ENCODE data around the gene VMP1.

DNA sequence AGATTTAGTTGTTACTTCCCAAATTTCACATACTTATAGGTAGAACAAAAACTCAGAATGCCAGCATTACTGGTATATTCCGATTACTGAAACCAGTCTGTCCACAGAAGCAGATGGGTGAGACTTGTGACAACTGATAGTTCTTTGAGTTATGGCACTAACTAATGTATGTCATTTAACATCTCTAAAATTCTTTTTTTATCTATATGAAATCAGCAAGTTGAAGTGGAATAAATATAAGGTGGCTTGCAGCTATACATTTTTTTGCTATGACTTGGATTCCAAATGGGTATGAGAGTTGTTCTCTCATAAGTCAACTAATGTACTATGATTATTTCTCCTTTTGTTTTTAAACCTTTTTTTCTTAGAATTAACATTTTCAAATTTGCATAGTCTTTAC, 69.1 kb downstream of the VMP1 start:
- TF ChIP-seq, protein P1, sequence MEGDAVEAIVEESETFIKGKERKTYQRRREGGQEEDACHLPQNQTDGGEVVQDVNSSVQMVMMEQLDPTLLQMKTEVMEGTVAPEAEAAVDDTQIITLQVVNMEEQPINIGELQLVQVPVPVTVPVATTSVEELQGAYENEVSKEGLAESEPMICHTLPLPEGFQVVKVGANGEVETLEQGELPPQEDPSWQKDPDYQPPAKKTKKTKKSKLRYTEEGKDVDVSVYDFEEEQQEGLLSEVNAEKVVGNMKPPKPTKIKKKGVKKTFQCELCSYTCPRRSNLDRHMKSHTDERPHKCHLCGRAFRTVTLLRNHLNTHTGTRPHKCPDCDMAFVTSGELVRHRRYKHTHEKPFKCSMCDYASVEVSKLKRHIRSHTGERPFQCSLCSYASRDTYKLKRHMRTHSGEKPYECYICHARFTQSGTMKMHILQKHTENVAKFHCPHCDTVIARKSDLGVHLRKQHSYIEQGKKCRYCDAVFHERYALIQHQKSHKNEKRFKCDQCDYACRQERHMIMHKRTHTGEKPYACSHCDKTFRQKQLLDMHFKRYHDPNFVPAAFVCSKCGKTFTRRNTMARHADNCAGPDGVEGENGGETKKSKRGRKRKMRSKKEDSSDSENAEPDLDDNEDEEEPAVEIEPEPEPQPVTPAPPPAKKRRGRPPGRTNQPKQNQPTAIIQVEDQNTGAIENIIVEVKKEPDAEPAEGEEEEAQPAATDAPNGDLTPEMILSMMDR (IDR thresholded peaks at IDR 0.05): no peak
- TF ChIP-seq POLR2AphosphoS5 (IDR thresholded peaks at IDR 0.05): no peak

All from suprapubic skin (tissue), 3 donors.